ENCODE data around the gene CBLN3.

CBLN3 gene

DNA sequence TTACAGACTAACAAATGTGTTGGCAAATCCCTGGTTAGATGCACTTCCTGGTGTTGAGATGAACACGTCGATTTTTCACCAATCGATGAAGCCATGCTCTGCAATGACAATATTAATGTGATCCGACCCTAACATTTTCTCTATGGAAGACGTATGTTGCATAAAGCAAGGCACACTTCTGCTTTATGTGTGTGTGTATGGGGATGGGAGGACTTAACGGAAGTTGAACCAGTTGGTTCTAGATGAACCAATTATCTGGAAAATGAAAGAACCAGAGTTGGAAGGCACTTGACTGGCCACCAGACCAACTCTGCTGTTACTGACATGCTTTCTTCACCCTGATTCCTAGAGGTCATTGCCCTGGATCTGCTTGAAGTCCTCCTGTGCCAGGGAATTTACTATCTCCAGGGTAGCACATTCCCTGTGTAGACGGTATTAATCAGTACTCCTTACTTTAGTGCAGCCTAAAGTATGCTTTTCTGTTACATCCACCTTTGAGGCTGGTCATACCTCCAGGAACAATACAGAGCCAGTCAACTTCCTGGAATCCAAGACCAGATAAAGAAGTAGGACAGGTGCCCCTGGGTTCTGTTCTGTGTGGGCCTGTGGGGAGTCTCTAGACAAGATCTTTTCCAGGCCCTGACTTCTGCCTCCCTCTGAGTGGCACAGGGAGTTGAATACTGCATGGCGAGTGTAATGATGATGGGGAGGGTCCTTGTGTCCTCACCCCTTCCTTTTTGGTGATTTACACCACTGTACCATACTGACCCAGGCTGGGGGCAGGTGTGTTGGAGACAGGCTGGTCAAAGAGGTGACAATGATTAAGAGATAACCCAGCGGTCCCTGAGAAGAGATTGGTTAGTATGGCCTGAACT, 9.0 kb upstream of the CBLN3 start:
- DNase-seq: no peak

DNA sequence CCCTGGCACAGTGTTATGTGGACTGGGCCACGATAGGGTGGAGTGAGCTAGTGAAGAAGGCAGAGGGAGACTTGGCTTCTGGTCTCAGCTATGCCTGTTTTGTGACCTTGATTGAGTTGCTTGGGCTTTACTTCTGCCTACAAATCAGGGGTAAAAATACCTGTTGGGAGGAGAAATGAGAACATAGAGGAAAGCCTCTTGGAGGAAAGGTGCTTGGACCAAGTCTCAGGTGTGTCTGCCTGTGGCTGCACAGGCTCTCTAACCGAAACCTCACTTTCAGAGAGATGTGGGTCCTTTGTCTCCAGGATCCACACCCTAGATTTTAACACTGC, 8.2 kb upstream of the CBLN3 start:
- DNase-seq: no peak

DNA sequence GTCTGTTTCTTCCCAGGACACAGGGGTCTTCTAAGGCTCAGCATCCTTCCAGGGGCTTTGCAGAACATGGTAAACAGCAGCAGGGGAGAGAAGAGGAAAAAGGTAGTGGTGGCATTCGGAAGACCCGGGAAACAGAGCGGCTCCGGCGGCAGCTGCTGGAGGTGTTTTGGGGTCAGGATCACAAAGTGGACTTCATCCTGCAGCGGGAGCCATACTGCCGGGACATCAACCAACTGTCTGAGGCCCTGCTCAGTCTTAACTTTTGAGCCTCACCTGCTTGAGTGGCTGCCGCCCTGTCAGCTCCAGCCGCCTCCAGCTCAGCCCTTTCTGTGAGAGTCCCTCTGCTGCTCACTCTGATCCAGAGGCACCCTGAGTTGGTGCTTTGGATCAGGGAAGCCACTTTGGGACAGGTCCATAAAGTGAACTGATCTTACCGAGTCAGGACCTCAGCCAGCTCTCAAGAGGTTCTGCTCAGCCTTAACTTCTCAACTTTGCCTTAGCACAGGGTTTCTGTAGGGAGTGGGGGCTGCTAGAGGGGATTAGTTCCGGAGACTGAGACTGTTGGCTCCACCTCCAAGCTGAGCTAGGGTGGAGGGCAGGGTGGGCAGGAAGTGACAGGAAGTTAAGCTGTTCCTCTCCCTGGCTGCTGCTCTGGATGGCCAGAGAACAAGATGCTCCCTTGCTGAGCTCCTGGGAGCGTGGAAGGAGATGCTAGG, 7.7 kb upstream of the CBLN3 start:
- no peak for DNase-seq

DNA sequence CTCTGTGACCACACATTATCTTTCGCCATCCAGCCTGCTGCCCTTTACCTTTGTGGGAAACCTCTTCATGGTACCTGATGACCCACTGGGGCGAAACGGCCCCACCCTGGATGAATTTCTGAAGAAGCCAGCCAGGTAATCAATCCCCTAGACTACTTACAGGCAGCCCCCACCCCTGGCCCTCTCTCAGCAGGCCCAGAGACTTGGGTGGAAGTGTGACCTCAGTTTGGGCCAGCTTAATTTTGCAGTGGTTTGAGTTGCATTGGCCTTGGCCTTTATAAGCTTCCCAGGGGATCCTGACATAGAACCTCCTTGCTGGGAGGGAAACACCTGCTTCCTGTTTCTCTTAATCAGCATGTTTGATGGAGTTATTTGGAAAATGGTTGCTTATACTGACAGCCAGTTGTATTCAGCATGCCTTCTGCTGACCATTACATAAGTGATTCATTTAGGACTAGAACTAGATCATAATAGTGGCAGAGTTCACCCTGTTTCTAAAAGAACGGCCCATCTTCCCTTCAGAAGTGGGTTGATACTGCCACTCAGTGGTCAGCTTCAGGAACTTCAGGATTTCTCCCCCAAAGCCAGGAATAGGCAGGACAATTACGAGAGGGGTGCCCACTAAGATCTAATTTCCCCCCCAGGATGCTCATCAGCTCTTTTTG, 7.0 kb upstream of the CBLN3 start:
- DNase-seq: peak; percentile 67

DNA sequence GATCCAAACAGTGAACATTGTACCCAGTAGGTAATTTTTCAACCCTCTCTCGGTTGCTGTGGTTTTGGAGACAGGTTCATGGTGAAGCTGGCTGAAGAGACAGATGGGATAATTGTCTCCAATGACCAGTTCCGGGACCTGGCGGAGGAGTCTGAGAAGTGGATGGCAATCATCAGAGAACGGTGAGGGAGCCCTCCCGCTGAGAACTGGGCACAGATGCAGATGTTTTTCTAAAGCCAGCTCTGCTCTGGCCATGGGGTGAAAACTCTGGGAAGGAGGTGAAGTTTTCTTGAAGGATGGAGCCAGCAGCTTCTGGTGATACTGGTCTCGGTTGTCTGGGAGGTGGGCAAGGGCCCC, 6.5 kb upstream of the CBLN3 start:
- DNase-seq: no peak

DNA sequence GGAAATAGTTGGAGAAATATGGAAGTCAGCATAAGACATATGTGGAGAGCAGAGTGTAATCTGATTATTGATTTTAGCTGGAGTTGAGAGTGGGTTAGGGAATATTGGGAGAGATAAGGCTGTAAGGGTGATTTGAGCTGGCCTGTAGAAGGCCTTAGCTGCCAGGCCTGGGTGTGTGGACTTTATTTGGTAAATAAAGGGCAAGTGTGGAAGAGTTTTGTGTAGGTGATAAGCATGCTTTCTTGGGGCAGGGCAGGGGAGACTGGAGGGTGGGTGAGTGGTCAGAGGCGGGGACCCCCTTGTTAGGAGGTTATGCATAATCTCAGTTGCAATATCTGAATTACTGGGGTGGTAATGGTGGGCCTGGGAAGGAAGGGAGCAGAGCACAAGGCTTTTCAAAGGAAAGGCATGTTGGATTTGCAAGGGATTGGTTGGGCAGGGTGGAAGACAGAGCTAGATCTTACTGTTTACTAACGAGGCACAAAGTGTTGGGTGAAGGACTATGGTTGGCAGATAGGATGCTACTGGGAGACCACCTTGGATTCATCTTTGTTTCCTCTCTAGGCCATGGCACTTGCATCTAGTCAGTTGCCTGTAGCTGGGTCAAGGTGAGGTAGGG, 5.8 kb upstream of the CBLN3 start:
- DNase-seq: no peak

DNA sequence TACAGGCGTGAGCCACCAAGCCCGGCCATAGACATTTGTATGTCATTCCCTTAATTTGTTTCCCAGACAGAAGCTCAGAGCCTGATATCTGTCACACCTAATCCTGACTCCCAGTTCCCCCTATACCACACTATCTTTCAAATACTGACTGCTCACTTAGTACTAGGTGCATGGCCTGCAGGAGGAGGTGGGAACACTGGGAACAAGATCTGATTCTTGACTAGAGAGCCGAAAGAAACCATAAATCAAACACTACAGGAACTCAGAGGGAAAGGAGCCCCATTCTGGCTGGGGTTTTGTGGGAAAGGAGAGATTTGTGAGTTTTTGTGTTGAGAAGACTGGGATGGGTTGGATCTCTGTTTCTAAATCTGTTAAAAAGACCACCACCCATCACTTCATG, 5.2 kb upstream of the CBLN3 start:
- DNase-seq: no peak

DNA sequence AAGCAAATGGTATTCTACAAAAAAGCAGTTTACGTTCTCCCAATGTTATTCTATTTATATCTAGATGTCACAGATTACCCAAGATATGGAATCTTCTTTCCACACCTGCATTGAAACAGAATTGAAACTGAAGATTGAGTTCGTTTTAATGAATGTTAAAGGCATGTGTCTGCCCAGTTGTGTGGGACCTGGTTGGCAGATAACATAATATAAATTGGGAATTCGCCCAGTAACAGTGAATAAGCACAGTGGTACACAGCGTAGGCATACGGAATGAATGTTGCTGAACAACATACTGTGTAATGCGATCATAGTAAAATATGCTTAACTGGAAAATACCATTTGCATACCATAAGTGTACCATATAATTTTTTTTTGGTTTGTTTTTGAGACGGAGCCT, 4.6 kb upstream of the CBLN3 start:
- no peak for DNase-seq

DNA sequence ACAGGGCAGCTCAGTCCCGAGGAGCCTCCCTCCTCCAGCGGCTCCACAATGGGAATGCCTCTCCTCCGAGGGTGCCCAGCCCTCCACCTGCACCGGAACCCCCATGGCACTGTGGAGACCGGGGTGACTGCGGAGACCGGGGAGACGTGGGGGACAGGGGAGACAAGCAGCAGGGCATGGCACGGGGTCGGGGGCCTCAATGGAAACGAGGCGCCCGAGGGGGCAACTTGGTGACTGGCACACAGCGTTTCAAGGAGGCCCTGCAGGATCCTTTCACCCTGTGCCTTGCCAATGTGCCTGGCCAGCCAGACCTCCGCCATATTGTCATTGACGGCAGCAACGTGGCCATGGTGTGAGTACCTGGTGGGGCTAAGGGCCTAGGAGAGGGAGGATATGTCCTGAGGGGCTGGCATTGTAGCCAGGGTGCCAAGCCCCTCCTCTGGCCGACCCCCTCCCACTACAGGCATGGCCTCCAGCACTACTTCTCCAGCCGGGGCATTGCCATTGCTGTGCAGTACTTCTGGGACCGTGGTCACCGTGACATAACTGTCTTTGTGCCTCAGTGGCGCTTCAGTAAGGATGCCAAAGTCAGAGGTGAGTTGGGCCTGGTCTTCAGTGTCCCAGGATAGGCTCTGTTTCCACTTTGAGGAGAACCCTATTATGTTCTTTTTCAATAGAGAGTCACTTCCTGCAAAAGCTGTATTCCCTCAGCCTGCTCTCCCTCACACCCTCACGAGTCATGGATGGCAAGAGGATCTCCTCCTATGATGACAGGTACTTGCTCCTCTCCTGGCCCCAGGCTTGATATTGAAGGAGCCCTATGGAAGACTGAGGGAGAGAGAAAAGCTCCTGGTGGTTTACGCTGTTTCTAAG, 3.0 kb upstream of the CBLN3 start:
- no peak for DNase-seq

DNA sequence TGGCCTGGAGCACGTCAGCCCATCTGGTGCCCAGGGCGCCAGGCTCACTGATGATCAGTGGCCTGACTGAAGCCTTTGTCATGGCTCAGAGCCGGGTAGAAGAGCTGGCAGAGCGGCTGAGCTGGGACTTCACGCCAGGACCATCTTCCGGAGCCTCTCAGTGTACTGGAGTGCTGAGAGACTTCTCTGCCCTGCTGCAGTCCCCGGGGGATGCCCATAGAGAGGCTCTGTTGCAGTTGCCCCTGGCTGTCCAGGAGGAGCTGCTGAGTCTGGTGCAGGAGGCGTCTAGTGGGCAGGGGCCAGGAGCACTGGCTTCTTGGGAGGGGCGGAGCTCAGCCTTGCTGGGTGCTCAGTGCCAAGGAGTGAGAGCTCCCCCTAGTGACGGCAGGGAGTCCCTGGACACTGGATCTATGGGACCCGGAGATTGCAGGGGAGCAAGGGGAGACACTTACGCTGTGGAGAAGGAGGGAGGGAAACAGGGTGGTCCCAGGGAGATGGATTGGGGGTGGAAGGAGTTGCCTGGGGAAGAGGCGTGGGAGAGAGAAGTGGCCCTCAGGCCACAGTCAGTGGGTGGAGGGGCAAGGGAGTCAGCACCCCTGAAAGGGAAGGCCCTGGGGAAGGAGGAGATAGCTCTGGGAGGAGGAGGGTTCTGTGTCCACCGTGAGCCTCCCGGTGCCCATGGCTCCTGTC, 2.2 kb upstream of the CBLN3 start:
- DNase-seq: peak; percentile 89

DNA sequence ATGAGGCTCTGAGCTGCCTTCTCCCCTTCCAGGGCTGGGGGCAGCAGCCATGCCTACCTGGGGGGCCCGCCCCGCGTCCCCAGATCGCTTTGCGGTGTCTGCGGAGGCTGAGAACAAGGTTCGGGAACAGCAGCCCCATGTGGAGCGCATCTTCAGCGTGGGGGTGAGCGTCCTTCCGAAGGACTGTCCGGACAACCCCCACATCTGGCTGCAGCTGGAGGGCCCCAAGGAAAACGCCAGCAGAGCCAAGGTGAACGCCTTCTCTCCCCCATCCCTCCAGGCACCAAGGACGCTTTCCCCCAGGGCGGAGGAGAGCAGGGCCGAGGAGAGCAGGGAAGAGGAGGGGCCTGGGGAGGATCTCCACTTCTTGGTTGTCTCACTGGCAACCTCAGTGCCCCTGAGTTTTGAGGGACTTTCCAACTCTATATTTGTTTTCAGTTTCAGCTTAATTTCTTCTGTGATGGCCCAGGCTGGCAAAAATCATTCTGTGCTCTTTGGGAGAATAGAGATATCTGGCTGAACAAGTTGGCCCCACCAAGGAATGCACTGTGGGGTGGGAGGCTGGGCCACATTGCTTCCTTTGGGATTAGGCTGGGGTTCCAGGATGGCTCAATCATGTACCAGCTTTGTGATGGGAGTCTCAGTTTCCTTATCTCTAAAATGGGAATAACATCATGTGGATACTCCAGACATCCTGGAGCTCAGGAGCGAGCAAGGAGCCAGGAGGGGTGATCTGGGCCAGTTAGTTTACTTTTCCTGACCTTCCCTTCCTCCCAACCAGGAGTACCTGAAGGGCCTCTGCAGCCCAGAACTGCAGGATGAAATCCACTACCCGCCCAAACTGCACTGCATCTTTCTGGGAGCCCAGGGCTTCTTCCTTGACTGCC, 1.5 kb upstream of the CBLN3 start:
- peak; percentile 60 for DNase-seq

DNA sequence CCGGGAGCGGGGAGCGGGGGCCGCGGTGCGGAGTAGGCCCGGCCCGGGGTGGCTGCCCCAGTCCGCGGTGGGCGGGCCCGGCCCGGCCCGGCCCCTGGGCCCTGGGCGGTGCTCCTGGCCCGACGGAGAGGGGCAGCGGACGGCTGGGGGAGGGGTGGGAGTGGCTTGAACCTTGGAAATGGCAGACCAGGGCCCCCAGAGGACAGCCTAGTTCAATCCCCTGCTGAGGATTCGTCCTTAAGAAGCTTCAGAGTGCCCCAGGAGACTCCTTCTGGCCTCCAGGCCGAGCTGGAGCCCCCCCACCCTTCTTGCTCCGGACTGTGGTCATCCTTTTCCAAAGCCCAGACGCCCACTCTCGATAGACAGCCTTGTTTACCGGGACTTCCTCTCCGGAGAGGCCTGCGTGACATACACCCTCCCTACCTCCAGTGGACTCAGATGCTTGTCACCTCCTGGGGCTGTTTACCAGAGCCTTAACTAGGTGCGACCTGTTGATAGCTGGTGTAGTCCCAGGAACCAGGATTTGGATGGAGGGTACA, 744 bp upstream of the CBLN3 start:
- DNase-seq: peak; percentile 75

DNA sequence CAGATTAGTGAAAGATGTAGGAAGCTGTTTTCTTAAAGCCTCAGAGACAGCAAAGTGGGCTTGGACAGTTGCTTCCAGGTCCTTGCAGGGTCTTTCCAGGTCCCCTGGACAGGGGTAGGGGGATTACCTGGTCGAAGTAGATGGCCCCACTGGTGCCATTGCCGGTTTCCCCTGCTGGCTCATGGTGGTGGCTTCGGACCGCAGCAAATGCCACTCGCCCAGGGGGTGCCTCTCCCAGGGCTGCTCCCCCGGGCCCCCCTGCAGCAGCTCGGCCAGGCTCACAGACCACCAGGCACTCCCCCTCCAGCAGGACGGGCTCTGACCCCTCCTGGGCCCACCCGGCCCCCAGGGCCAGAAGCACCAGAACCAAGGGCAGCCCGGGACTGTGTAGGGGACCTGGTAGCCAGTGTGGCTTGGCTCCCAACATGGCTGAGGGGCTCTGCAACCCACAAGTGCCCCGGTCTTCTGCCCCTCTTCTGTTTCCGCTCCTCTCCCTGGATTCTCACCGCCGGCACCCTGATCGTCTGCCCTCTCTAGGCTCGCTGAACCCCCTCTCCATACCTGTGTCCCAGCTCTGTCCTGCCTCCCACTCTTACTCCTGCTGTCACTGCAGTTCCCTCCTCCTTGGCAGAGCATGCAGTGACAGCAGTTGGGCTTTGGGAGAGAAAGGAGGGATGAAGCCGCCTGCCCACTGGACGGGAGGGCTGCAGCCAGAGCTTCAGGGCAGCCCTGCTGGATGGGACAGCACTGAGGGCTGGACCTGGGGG, 657 bp downstream of the CBLN3 start:
- no peak for DNase-seq

DNA sequence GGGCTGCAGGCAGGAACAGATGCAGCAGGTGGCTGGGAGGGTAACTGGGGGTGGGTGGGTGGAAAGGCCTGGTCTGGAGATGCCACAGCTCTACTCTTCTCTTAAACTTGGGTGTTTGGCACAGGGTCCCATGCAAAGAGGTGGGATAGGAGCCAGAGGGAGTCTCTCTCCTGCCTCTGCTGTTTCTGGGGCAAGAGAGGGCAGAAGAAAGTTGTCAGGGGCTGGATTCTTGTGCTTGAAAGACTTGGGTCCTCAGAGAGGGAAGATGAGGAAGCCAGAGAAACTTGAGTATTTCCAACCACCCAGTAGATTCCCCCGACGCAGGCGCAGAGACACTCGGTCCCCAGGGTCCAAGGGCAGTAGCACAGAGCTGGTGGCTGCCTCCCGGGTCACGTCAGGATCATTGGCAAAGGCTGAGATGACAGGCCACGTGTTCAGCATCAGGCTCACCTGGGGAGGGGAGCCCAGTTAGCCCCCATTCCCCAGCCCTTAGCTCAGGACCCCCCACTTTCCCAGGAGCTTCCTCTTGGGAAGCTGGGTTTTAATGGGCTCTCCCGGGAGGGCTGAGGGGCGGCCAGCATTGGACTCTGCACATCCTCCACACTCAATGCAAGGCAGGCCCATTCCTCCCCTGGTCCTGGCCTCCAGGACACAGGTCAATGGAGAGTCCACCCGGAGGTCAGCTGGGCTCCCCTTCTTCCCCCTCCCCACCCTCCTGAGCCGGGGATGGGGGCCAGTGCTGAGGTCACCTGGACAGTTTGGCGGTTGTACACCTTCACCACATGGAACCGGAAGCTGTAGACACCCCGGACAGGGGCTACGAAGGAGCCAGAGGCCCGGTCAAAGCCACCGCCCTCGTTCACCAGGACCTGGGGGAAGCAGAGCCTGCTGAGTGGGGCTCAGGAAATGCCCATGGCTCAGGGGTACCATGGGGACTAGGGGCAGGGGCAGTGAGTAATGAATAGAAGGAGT, 1.6 kb downstream of the CBLN3 start:
- DNase-seq: no peak

DNA sequence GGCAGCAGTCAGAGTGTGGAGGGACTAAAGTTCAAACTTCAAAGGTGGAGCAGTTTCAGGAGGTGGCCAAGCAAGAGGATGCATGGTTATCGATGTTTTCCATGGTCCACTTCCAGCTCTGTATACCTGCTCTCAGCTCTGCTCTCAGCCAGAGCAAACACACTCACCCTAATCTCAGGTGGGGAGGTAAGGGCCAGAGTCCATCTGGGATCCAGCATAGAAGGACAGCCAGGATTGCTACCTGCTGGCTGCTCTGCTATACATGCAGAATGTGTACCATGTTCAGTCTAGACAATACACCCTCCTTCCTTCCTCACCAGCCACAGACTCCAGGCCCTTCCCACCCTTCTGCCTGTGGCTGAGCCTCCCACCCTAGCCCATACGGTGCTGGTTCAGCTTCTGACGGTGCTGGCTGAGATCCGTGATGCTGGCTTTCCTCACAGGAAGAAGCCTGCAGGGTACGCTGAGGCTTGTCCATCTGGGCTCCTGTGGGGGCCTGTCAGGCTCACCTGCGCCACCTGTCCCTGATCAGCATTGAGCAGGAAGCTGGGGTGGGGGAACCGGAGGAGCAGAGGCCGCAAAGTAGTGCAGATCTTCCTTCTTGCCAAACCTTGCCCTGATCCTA, 2.4 kb downstream of the CBLN3 start:
- no peak for DNase-seq

DNA sequence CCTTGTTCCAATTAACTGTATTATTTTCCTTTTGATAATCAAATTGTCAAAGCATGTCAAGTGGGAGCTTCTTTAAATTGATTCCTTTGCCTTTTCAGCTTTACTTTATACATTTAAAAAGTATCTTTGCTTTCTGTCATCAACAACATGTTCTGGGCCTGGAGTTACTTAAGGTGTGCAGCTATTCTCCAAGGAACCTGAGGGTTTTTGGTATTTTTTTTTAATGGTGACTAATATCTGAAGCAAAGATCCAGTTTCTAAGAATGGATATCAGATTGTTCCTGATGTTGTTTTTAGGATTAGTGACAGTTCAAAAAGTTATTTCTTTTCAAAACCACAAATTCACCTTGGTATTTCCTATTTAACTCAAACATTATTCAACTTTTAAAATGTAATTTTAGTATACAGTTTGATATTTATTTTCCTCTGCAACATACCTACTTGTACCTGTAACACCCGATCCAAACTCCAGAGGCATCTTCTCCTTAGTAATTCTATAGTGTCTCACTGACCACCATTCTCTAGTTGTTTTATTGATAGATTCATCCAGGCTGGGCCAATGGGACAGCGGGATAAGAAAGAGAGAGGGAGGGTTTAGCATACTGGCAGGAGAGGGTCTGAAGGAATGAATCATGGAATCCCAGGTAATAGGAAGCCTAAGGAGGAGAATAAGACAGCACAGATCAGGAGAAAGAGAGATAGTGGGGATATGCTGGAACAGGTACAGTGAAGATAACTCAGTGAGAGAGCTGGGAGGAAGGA, 3.1 kb downstream of the CBLN3 start:
- DNase-seq: no peak

DNA sequence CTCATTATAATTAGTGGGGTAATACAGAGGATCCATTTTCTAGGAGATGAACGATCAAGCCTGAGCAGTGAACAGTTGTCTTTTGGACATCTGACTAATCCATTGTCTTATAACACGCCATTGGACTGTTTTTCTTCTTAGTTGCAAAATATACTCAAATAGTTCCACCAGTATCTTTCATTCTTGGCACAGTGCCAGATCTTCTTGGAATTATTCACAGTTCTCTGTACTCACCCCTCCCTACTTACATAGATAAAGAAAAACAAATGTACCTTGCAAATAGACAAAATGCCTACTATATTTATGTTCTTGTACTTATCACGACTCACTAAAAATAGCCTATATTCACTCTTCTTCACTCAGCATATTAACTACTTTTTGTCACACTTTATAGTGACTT, 3.8 kb downstream of the CBLN3 start:
- peak; percentile 72 for DNase-seq
